Measurements from ENCODE around the gene S100A9. TPM values are rescaled to one million over a fixed set of nuclear protein-coding genes. Genes with fewer than 3 reads are reported as not detected.

S100A9 gene
- total and polyA plus RNA-seq, 2 of the 4 experiments (the other 2 are of a cell fraction), result not detected

GRCh38 chr1:153362187-153362775 lies 4.6 kb downstream of the S100A9 start:
- Histone ChIP-seq H3K4me3 (ENCODE audit: insufficient read depth, low read depth, low read length) (no peak overlapping the region), H3K23ac (ENCODE audit: low read depth, low read length) (no peak overlapping the region), H4K8ac (ENCODE audit: low read depth in 2 of 2, low read length in 2 of 2) (no peak overlapping the region), H3K4ac (ENCODE audit: low read depth, low read length) (no peak overlapping the region), H3K36me3 (ENCODE audit: control insufficient read depth, insufficient read depth, low read length) (no peaks in the 10 kb centered on the region), H3K4me1 (ENCODE audit: control insufficient read depth, insufficient read depth, low read length) (no peaks in the 10 kb centered on the region), H3K4me2 (ENCODE audit: low read depth, low read length) (no peak overlapping the region), H4K91ac (ENCODE audit: insufficient read depth, low read depth, low read length) (no peak overlapping the region), H2AK5ac (ENCODE audit: low read depth, low read length) (no peak overlapping the region), H2BK120ac (ENCODE audit: low read depth, low read length) (no peak overlapping the region), H2BK20ac (ENCODE audit: low read depth, low read length) (no peak overlapping the region), H4K5ac (ENCODE audit: low read depth, low read length) (no peak overlapping the region), H3K79me1 (ENCODE audit: low read depth in 1 of 2, low read length in 2 of 2) (no peaks in the 10 kb centered on the region), H4K20me1 (ENCODE audit: insufficient read depth, low read length) (no peaks in the 10 kb centered on the region), H2AK9ac (replicated peaks; ENCODE audit: low read depth, low read length, poor library complexity) (no peak overlapping the region), H2BK15ac (ENCODE audit: low read depth, low read length) (no peak overlapping the region), H3K9ac (ENCODE audit: low read depth, low read length) (no peak overlapping the region), H3K18ac (ENCODE audit: low read depth, low read length) (no peak overlapping the region), H3K9me3 (ENCODE audit: control insufficient read depth, insufficient read depth, low read length) (no peaks in the 10 kb centered on the region), H3K14ac (replicated peaks; ENCODE audit: low read depth, low read length) (no peak overlapping the region), H2AFZ (replicated peaks; ENCODE audit: low read length, poor library complexity) (no peak overlapping the region), H3K9me1 (ENCODE audit: insufficient read depth, low read length) (no peaks in the 10 kb centered on the region), H2BK5ac (ENCODE audit: low read depth, low read length, poor library complexity, severe bottlenecking) (no peak overlapping the region), H3K27me3 (ENCODE audit: control insufficient read depth, insufficient read depth, low read length) (peaks cover 11% of the 10 kb centered on the region), H3K56ac (ENCODE audit: extremely low read depth, insufficient read depth, low read length) (no peak overlapping the region), H3K27ac (ENCODE audit: insufficient read depth, low read length) (no peak overlapping the region)
- ATAC-seq (ENCODE audit: low read depth) (no peak), DNase-seq (no peak)
- TF ChIP-seq POLR2A (IDR thresholded peaks at IDR 0.05; ENCODE audit: low read depth, low read length) (no peak), RAD21 (IDR thresholded peaks at IDR 0.05; ENCODE audit: low read length) (no peak), CTCF (conservative IDR thresholded peaks at IDR 0.05; ENCODE audit: low read depth, low read length) (no peak), BHLHE40 (IDR thresholded peaks at IDR 0.05; ENCODE audit: low read depth, low read length) (no peak), NFE2L2 (IDR thresholded peaks at IDR 0.05; ENCODE audit: low read depth, low read length) (no peak), RFX5 (IDR thresholded peaks at IDR 0.05; ENCODE audit: low read depth, low read length) (no peak), CHD1 (IDR thresholded peaks at IDR 0.05; ENCODE audit: low read depth, low read length) (no peak), FOS (IDR thresholded peaks at IDR 0.05; ENCODE audit: low read depth, low read length) (no peak), MXI1 (IDR thresholded peaks at IDR 0.05; ENCODE audit: borderline replicate concordance, low read depth, low read length) (no peak), SMC3 (IDR thresholded peaks at IDR 0.05; ENCODE audit: low read depth, low read length) (no peak), RCOR1 (IDR thresholded peaks at IDR 0.05; ENCODE audit: insufficient replicate concordance, low read length) (no peak)
- TF ChIP-seq, protein P1, sequence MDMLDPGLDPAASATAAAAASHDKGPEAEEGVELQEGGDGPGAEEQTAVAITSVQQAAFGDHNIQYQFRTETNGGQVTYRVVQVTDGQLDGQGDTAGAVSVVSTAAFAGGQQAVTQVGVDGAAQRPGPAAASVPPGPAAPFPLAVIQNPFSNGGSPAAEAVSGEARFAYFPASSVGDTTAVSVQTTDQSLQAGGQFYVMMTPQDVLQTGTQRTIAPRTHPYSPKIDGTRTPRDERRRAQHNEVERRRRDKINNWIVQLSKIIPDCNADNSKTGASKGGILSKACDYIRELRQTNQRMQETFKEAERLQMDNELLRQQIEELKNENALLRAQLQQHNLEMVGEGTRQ (IDR thresholded peaks at IDR 0.05; ENCODE audit: low read depth, low read length), result no peak
- TF ChIP-seq, protein P2, sequence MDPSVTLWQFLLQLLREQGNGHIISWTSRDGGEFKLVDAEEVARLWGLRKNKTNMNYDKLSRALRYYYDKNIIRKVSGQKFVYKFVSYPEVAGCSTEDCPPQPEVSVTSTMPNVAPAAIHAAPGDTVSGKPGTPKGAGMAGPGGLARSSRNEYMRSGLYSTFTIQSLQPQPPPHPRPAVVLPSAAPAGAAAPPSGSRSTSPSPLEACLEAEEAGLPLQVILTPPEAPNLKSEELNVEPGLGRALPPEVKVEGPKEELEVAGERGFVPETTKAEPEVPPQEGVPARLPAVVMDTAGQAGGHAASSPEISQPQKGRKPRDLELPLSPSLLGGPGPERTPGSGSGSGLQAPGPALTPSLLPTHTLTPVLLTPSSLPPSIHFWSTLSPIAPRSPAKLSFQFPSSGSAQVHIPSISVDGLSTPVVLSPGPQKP (IDR thresholded peaks at IDR 0.05; ENCODE audit: borderline replicate concordance, low read depth, low read length), result no peak
- no CpG with 5 or more reads among the region's 3 CpGs for WGBS, 2 experiments (ENCODE audit: extremely low coverage in 2 of 2, insufficient read length in 1 of 2)
- in situ Hi-C loops (cut with MboI; ENCODE audit: low sequenced_read_pairs) (no loop called here), intact Hi-C loops (cut with micrococcal nuclease) (no loop called here), dilution Hi-C loops (cut with HindIII; ENCODE audit: low sequenced_read_pairs, unreplicated experiment) (no loop called here)
- BruUV-seq (replicated peaks), result no TSS peak
- POLR2A ChIA-PET (ENCODE audit: unreplicated experiment), result no interaction called here
- CTCF ChIA-PET, result no interaction called here
